ENCODE results near the gene SNX10. TPM values are rescaled to one million over a fixed set of nuclear protein-coding genes. Genes with fewer than 3 reads are reported as not detected.

SNX10 gene
- total RNA-seq, 1 donor from 2014 or later, result 1.2 TPM

GRCh38 chr7:26356929-26357798, 65.5 kb downstream of the SNX10 start:
- no peak for DNase-seq
- no peak for ATAC-seq (ENCODE audit: poor library complexity)
- intact Hi-C loops (cut with DNase I), result no loop called here

- DNase-seq (no peak), ATAC-seq (ENCODE audit: poor library complexity) (no peak)
- intact Hi-C loops (cut with DNase I), result no loop called here
Observed at GRCh38 chr7:26357799-26358151, 66.1 kb downstream of the SNX10 start.

GRCh38 chr7:26360650-26361049, 69.0 kb downstream of the SNX10 start:
- ATAC-seq (ENCODE audit: poor library complexity), result no peak
- DNase-seq, result no peak

GRCh38 chr7:26361637-26362036, 70.0 kb downstream of the SNX10 start:
- intact Hi-C loops (cut with DNase I), result no loop called here

More at GRCh38 chr7:26360650-26361049, 69.0 kb downstream of the SNX10 start:
- intact Hi-C loops (cut with DNase I), result no loop called here

GRCh38 chr7:26363465-26363864, 71.8 kb downstream of the SNX10 start:
- DNase-seq (no peak), ATAC-seq (ENCODE audit: poor library complexity) (no peak)
- intact Hi-C loops (cut with DNase I), result no loop called here

More at GRCh38 chr7:26361637-26362036, 70.0 kb downstream of the SNX10 start:
- no peak for DNase-seq
- ATAC-seq (ENCODE audit: poor library complexity), result no peak

GRCh38 chr7:26365077-26365900, 73.6 kb downstream of the SNX10 start:
- ATAC-seq (ENCODE audit: poor library complexity) (peak; percentile 90), DNase-seq (peak; percentile 32)
- intact Hi-C loops (cut with DNase I), result loop anchor here (2.0 to 5.0 kb wide), 3 partner anchors 273 to 797 kb away; no protein-coding TSS in a partner anchor

- ATAC-seq (ENCODE audit: poor library complexity), result no peak
- intact Hi-C loops (cut with DNase I), result loop anchor here (2.0 to 5.0 kb wide), 3 partner anchors 274 to 796 kb away; no protein-coding TSS in a partner anchor
- DNase-seq, result no peak
Observed at GRCh38 chr7:26365901-26366275, 74.2 kb downstream of the SNX10 start.

- ATAC-seq (ENCODE audit: poor library complexity) (no peak), DNase-seq (no peak)
- intact Hi-C loops (cut with DNase I), result loop anchor here (5.0 kb wide), 2 partner anchors 275 to 795 kb away; no protein-coding TSS in a partner anchor
Observed at GRCh38 chr7:26367219-26367711, 75.6 kb downstream of the SNX10 start.

GRCh38 chr7:26368542-26368941, 76.9 kb downstream of the SNX10 start:
- ATAC-seq (ENCODE audit: poor library complexity) (no peak), DNase-seq (no peak)
- intact Hi-C loops (cut with DNase I), result loop anchor here (5.0 kb wide), 2 partner anchors 276 to 794 kb away; no protein-coding TSS in a partner anchor

GRCh38 chr7:26369593-26369992, 77.9 kb downstream of the SNX10 start:
- intact Hi-C loops (cut with DNase I), result loop anchor here (5.0 kb wide), 2 partner anchors 277 to 793 kb away; no protein-coding TSS in a partner anchor
- DNase-seq (no peak), ATAC-seq (ENCODE audit: poor library complexity) (peak; percentile 80)

GRCh38 chr7:26370011-26370410, 78.3 kb downstream of the SNX10 start:
- intact Hi-C loops (cut with DNase I), result loop anchor here (2.0 kb wide), 1 partner anchor 297 kb away; no protein-coding TSS in a partner anchor
- no peak for ATAC-seq (ENCODE audit: poor library complexity)
- no peak for DNase-seq

GRCh38 chr7:26372249-26372648, 80.6 kb downstream of the SNX10 start:
- intact Hi-C loops (cut with DNase I), result no loop called here
- DNase-seq, result no peak

GRCh38 chr7:26372704-26373103, 81.0 kb downstream of the SNX10 start:
- DNase-seq, result no peak
- intact Hi-C loops (cut with DNase I), result no loop called here
- no peak for ATAC-seq (ENCODE audit: poor library complexity)

More at GRCh38 chr7:26372249-26372648, 80.6 kb downstream of the SNX10 start:
- no peak for ATAC-seq (ENCODE audit: poor library complexity)

- ATAC-seq (ENCODE audit: poor library complexity) (no peak), DNase-seq (no peak)
- intact Hi-C loops (cut with DNase I), result no loop called here
Observed at GRCh38 chr7:26374647-26375373, 83.1 kb downstream of the SNX10 start.

GRCh38 chr7:26375726-26376174, 84.1 kb downstream of the SNX10 start:
- intact Hi-C loops (cut with DNase I), result no loop called here
- ATAC-seq (ENCODE audit: poor library complexity), result no peak
- DNase-seq, result no peak

GRCh38 chr7:26376175-26376917, 84.7 kb downstream of the SNX10 start:
- intact Hi-C loops (cut with DNase I), result no loop called here
- ATAC-seq (ENCODE audit: poor library complexity), result peak; percentile 20
- DNase-seq, result peak; percentile 48

- intact Hi-C loops (cut with DNase I), result no loop called here
- DNase-seq, result no peak
Observed at GRCh38 chr7:26378016-26378415, 86.4 kb downstream of the SNX10 start.

GRCh38 chr7:26379711-26380110, 88.0 kb downstream of the SNX10 start:
- no peak for ATAC-seq (ENCODE audit: poor library complexity)
- intact Hi-C loops (cut with DNase I), result no loop called here
- DNase-seq, result no peak

More at GRCh38 chr7:26378016-26378415, 86.4 kb downstream of the SNX10 start:
- ATAC-seq (ENCODE audit: poor library complexity), result no peak

Data from Right ventricle myocardium superior (tissue), 1 donor.